ENCODE results near the gene PLXNA1. TPM values are rescaled to one million over a fixed set of nuclear protein-coding genes. Genes with fewer than 3 reads are reported as not detected.

The PLXNA1 gene
- polyA plus RNA-seq, 1 donor from 2014 or later = 65.6 TPM

- no peak overlapping the region for H3K4me2 ChIP-seq (ENCODE audit: low read length)
- no peaks in the 10 kb centered on the region for H3F3A ChIP-seq (ENCODE audit: insufficient read depth, low read length, poor library complexity, severe bottlenecking)
- no peak for TF ChIP-seq POLR2AphosphoS5 (IDR thresholded peaks at IDR 0.05)
- no peak for TF ChIP-seq REST (IDR thresholded peaks at IDR 0.05; ENCODE audit: borderline replicate concordance)
- no peak for TF ChIP-seq EZH2 (IDR thresholded peaks at IDR 0.05; ENCODE audit: borderline replicate concordance, insufficient read depth, low read length, poor library complexity, severe bottlenecking)
- no peak for TF ChIP-seq CTCF (IDR thresholded peaks at IDR 0.05; ENCODE audit: poor library complexity, severe bottlenecking)
- no peak for TF ChIP-seq TAF1 (IDR thresholded peaks at IDR 0.05; ENCODE audit: low read depth)
- no peak for TF ChIP-seq RAD21 (conservative IDR thresholded peaks at IDR 0.05)
- TF ChIP-seq MXI1 (conservative IDR thresholded peaks at IDR 0.05; ENCODE audit: poor library complexity, severe bottlenecking) = no peak
- no peak for TF ChIP-seq SMC3 (conservative IDR thresholded peaks at IDR 0.05; ENCODE audit: poor library complexity)
- no peak for TF ChIP-seq EP300 (conservative IDR thresholded peaks at IDR 0.05; ENCODE audit: poor library complexity, severe bottlenecking)
- no peaks in the 10 kb centered on the region for H3K79me2 ChIP-seq (replicated peaks; ENCODE audit: insufficient read depth, low read length)
- H4K20me1 ChIP-seq (ENCODE audit: insufficient read depth) = no peaks in the 10 kb centered on the region
- H3K9ac ChIP-seq (ENCODE audit: low read length) = no peak overlapping the region
- peaks cover 2% of the 10 kb centered on the region for H3K27me3 ChIP-seq (ENCODE audit: insufficient read depth, low read depth, low read length)
- no peaks in the 10 kb centered on the region for H3K9me3 ChIP-seq (ENCODE audit: low read length)
- no peaks in the 10 kb centered on the region for H3K36me3 ChIP-seq (ENCODE audit: insufficient read depth, low read length)
- H3K9me2 ChIP-seq (ENCODE audit: insufficient read depth, low read length) = no peaks in the 10 kb centered on the region
- H3K27ac ChIP-seq (ENCODE audit: low read length) = no peak overlapping the region
- H3K4me3 ChIP-seq (ENCODE audit: low read length) = no peak overlapping the region
- no peak overlapping the region for H2AFZ ChIP-seq (ENCODE audit: low read depth, low read length)
Measured at GRCh38 chr3:126978291-126978690, 4.6 kb upstream of the PLXNA1 start.

GRCh38 chr3:126979046-126979628 is 3.8 kb upstream of the PLXNA1 start:
- Histone ChIP-seq H3K27me3 (ENCODE audit: insufficient read depth, low read depth, low read length) (peaks cover 2% of the 10 kb centered on the region), H3K79me2 (replicated peaks; ENCODE audit: insufficient read depth, low read length) (peaks cover 6% of the 10 kb centered on the region), H3K9ac (ENCODE audit: low read length) (no peak overlapping the region), H3K4me3 (ENCODE audit: low read length) (no peak overlapping the region), H3K9me2 (ENCODE audit: insufficient read depth, low read length) (no peaks in the 10 kb centered on the region), H4K20me1 (ENCODE audit: insufficient read depth) (no peaks in the 10 kb centered on the region), H2AFZ (ENCODE audit: low read depth, low read length) (no peak overlapping the region), H3F3A (ENCODE audit: insufficient read depth, low read length, poor library complexity, severe bottlenecking) (no peaks in the 10 kb centered on the region), H3K4me2 (ENCODE audit: low read length) (no peak overlapping the region), H3K27ac (ENCODE audit: low read length) (no peak overlapping the region), H3K9me3 (ENCODE audit: low read length) (no peaks in the 10 kb centered on the region), H3K36me3 (ENCODE audit: insufficient read depth, low read length) (no peaks in the 10 kb centered on the region)
- TF ChIP-seq MXI1 (conservative IDR thresholded peaks at IDR 0.05; ENCODE audit: poor library complexity, severe bottlenecking) (no peak), POLR2AphosphoS5 (IDR thresholded peaks at IDR 0.05) (no peak), EP300 (conservative IDR thresholded peaks at IDR 0.05; ENCODE audit: poor library complexity, severe bottlenecking) (no peak), REST (IDR thresholded peaks at IDR 0.05; ENCODE audit: borderline replicate concordance) (no peak), SMC3 (conservative IDR thresholded peaks at IDR 0.05; ENCODE audit: poor library complexity) (no peak), TAF1 (IDR thresholded peaks at IDR 0.05; ENCODE audit: low read depth) (no peak), RAD21 (conservative IDR thresholded peaks at IDR 0.05) (no peak), CTCF (IDR thresholded peaks at IDR 0.05; ENCODE audit: poor library complexity, severe bottlenecking) (no peak), EZH2 (IDR thresholded peaks at IDR 0.05; ENCODE audit: borderline replicate concordance, insufficient read depth, low read length, poor library complexity, severe bottlenecking) (no peak)
